GM12878 (cell line): ENCODE measurements around the gene MOCOS. TPM values are rescaled to one million over a fixed set of nuclear protein-coding genes. Genes with fewer than 3 reads are reported as not detected.

Source experiments
- ATAC-seq: fragments of 200-7000 bp; cut with Tn5 transposase; 3 replicates; pipeline ENCODE4 v1.9.1; 2020; ENCODE audit warnings: mild to moderate bottlenecking, moderate library complexity
- BruUV-seq: library from RNA; stranded (reverse); fragments of 400-500 nt; replicated peaks from 2 replicates; lab custom pipeline; 2021; lab: Mats Ljungman, UMichigan
- CTCF ChIA-PET: fragments of 300-600 bp; sonication (Branson Sonifier 250); formaldehyde crosslinking; extraction: SDS; loops from one replicate; lab custom pipeline; 2021; ENCODE audit warnings: inconsistent platforms; lab: Yijun Ruan, JAX
- POLR2A ChIA-PET: fragments of 350-600 bp; formaldehyde crosslinking; extraction: SDS; loops from one replicate; lab custom pipeline; 2021; ENCODE audit warnings: inconsistent platforms; lab: Charles Lee
- RAD21 ChIA-PET: fragments of 300-600 bp; sonication (Branson Sonifier 250); formaldehyde crosslinking; loops from one replicate; lab custom pipeline; 2023; ENCODE audit warnings: antibody characterized with exemption; ENCODE audit not compliant: unreplicated experiment; lab: Charles Lee
- SMC1A ChIA-PET: fragments of 300-600 bp; sonication (Branson Sonifier 250); formaldehyde crosslinking; loops from one replicate; lab custom pipeline; 2023; ENCODE audit not compliant: unreplicated experiment, uncharacterized antibody; lab: Charles Lee
- DNase-seq: peaks from one replicate; pipeline ENCODE4 v3.0.0-alpha.2; 2011; ENCODE audit warnings: low read depth, low spot score
- FAIRE-seq: peaks from 3 replicates; lab custom pipeline; 2011; peaks lifted over from hg19 to GRCh38; lab: Jason Lieb, UNC
- H2AFZ ChIP-seq: 2 replicates; pipeline ENCODE4 v1.6.0; 2011; ENCODE audit warnings: low read depth, low read length, control low read depth; ENCODE audit not compliant: control insufficient read depth
- H3K27ac ChIP-seq: 2 replicates; pipeline ENCODE4 v1.5.1; 2011; ENCODE audit warnings: control low read depth; ENCODE audit not compliant: control insufficient read depth, insufficient read depth
- H3K27me3 ChIP-seq, 2 experiments: replicated peaks in 1 of 2; 2 replicates each; pipeline versions ENCODE4 v1.6.0 to v1.6.1; 2011; ENCODE audit warnings: low read length in 1 of 2; ENCODE audit not compliant: control insufficient read depth in 2 of 2, insufficient read depth in 2 of 2
- H3K36me3 ChIP-seq, 2 experiments: 2 replicates each; pipeline ENCODE4 v1.5.1; 2011; ENCODE audit warnings: low read length in 1 of 2; ENCODE audit not compliant: control insufficient read depth in 2 of 2, insufficient read depth in 2 of 2
- H3K4me1 ChIP-seq: 2 replicates; pipeline ENCODE4 v1.6.1; 2011; ENCODE audit warnings: mild to moderate bottlenecking, low read length, moderate library complexity, mixed read lengths; ENCODE audit not compliant: control insufficient read depth, insufficient read depth
- H3K4me2 ChIP-seq: 2 replicates; pipeline ENCODE4 v1.6.0; 2011; ENCODE audit warnings: control low read depth; ENCODE audit not compliant: control insufficient read depth, insufficient read depth
- H3K4me3 ChIP-seq: fragments of 200-600 bp; sonication (generic); 2 replicates; pipeline ENCODE4 v1.5.1; 2016
- H3K79me2 ChIP-seq: 2 replicates; pipeline ENCODE4 v1.6.0; 2011; ENCODE audit warnings: low read length; ENCODE audit not compliant: control insufficient read depth, insufficient read depth
- H3K9ac ChIP-seq: 2 replicates; pipeline ENCODE4 v1.8.0; 2011; ENCODE audit warnings: low read length, control low read depth, mixed read lengths; ENCODE audit not compliant: control insufficient read depth, insufficient read depth
- H3K9me3 ChIP-seq: replicated peaks from 3 replicates; pipeline ENCODE4 v1.5.1; 2011; ENCODE audit warnings: mild to moderate bottlenecking, low read length; ENCODE audit not compliant: control insufficient read depth, insufficient read depth
- H4K20me1 ChIP-seq: 2 replicates; pipeline ENCODE4 v1.6.0; 2011; ENCODE audit not compliant: control insufficient read depth, insufficient read depth
- IKZF2 ChIP-seq, 2 experiments: fragments of 450-650 bp; IDR thresholded peaks; 2 replicates each; pipeline ENCODE4 v1.6.1; 2017; ENCODE audit warnings: mild to moderate bottlenecking in 2 of 2, moderate library complexity in 2 of 2
- MXI1 ChIP-seq: fragments of 150-350 bp; IDR thresholded peaks from 2 replicates; pipeline ENCODE4 v1.6.1; 2011; ENCODE audit warnings: low read depth, mild to moderate bottlenecking, inconsistent platforms, low read length, improper control_type of control experiment
- NFYB ChIP-seq: IDR thresholded peaks from 2 replicates; pipeline ENCODE4 v1.6.1; 2011; ENCODE audit warnings: low read depth, mild to moderate bottlenecking, low read length, improper control_type of control experiment, moderate library complexity; ENCODE audit not compliant: insufficient read depth
- SREBF1 ChIP-seq: IDR thresholded peaks from 2 replicates; pipeline ENCODE4 v1.6.1; 2012; ENCODE audit warnings: mild to moderate bottlenecking, low read length
- WGBS: methylation state at CpG from one replicate; pipeline ENCODE4 v1.1.6; 2016; ENCODE audit warnings: low lambda C conversion rate; ENCODE audit not compliant: insufficient replicate concordance, insufficient coverage; ENCODE audit errors: missing lambda C conversion rate; 5-methylcytosine and 5-hydroxymethylcytosine counted together
- in situ Hi-C: fragments of 300-500 bp; cut with MboI; formaldehyde crosslinking; loops from 9 replicates; pipeline ENCODE4 v1.14.3; 2018; ENCODE audit warnings: mixed read lengths
- intact Hi-C: fragments of 100-400 bp; cut with micrococcal nuclease; formaldehyde crosslinking; loops from one replicate; pipeline ENCODE4 v1.14.2; 2022; ENCODE audit not compliant: unreplicated experiment
- polyA plus RNA-seq, 11 experiments: library from polyadenylated mRNA; depleted of rRNA in 4 of 11; unstranded in 6 of 11; stranded (reverse) in 5 of 11; fragments of >200 nt; fragmentation: Nextera tagmentation in 4 of 11; fragmentation: Illumina TruSeq in 1 of 11; extraction: Ambion mirVana in 4 of 11; extraction: Trizol in 1 of 11; gene quantifications; 1 replicate in 1 of 11; 2 replicates in 10 of 11; pipeline versions ENCODE4 v1.2.1 to v1.2.3, GENCODE V29; 2011 to 2016; ENCODE audit warnings: inconsistent platforms in 2 of 11, missing spikeins in 2 of 11, low read depth in 1 of 11
- total RNA-seq, 4 experiments: library from RNA; depleted of rRNA in 3 of 4; stranded (reverse); fragments of >200 nt in 3 of 4; fragmentation: Illumina TruSeq in 1 of 4; extraction: Trizol in 1 of 4; gene quantifications; 2 replicates each; pipeline versions ENCODE4 v1.2.1 to v1.2.3, GENCODE V29; 2013 to 2021
- TF ChIP-seq, protein P1 (sequence below): fragments of 450-650 bp; formaldehyde crosslinking; IDR thresholded peaks from 2 replicates; pipeline ENCODE4 v1.4.0; 2022; ENCODE audit warnings: mild to moderate bottlenecking, moderate library complexity

Gene MOCOS
- total and polyA plus RNA-seq, 10 of the 15 experiments (the other 5 are each of a cell fraction or from before 2014, with no cell fraction given): 0.16 to 0.56 (median 0.33) TPM

- Histone ChIP-seq H3K9me3 (no peaks in the 10 kb centered on the region), H3K27ac (no peak overlapping the region), H3K4me1 (no peaks in the 10 kb centered on the region), H3K4me3 (no peak overlapping the region), H3K36me3 (no peaks in the 10 kb centered on the region), H3K9ac (no peak overlapping the region), H2AFZ (no peak overlapping the region), H3K4me2 (no peak overlapping the region), H4K20me1 (no peaks in the 10 kb centered on the region), H3K79me2 (no peaks in the 10 kb centered on the region), H3K27me3 (peaks cover 0 to 2% of the 10 kb centered on the region in 2 experiments; a peak in 1 of 4 replicates)
- 5% methylated on average over 3 of the region's 3 CpGs for WGBS
- POLR2A ChIA-PET: no interaction called here
- in situ Hi-C loops (no loop called here), intact Hi-C loops (no loop called here)
- SMC1A ChIA-PET: interaction anchor here (0.6 to 10.1 kb wide), 7 partner anchors 17 to 522 kb away, joined by 3 to 167 read pairs (median 3); no protein-coding TSS in a partner anchor
- RAD21 ChIA-PET: interaction anchor here (1.0 to 9.9 kb wide), 2 partner anchors 185 to 261 kb away, joined by 5 to 99 read pairs; no protein-coding TSS in a partner anchor
- BruUV-seq: no TSS peak
- FAIRE-seq (no peak), DNase-seq (no peak), ATAC-seq (no peak)
- TF ChIP-seq IKZF2 (IDR thresholded peaks at IDR 0.05) (no peak), SREBF1 (no peak), MXI1 (no peak), NFYB (no peak)
- TF ChIP-seq, protein P1, sequence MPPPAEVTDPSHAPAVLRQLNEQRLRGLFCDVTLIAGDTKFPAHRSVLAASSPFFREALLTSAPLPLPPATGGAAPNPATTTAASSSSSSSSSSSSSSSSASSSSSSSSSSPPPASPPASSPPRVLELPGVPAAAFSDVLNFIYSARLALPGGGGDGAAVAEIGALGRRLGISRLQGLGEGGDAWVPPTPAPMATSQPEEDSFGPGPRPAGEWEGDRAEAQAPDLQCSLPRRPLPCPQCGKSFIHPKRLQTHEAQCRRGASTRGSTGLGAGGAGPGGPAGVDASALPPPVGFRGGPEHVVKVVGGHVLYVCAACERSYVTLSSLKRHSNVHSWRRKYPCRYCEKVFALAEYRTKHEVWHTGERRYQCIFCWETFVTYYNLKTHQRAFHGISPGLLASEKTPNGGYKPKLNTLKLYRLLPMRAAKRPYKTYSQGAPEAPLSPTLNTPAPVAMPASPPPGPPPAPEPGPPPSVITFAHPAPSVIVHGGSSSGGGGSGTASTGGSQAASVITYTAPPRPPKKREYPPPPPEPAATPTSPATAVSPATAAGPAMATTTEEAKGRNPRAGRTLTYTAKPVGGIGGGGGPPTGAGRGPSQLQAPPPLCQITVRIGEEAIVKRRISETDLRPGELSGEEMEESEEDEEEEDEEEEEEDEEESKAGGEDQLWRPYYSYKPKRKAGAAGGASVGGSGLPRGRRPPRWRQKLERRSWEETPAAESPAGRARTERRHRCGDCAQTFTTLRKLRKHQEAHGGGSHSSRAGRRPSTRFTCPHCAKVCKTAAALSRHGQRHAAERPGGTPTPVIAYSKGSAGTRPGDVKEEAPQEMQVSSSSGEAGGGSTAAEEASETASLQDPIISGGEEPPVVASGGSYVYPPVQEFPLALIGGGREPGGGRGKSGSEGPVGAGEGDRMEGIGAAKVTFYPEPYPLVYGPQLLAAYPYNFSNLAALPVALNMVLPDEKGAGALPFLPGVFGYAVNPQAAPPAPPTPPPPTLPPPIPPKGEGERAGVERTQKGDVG (CRISPR knock-in tag): no peak
- CTCF ChIA-PET: interaction anchor here (1.3 to 9.2 kb wide), 6 partner anchors 9 to 523 kb away, joined by 3 to 113 read pairs (median 8); no protein-coding TSS in a partner anchor
Observed at GRCh38 chr18:36279001-36279400, 91.7 kb downstream of the MOCOS start.
